ENCODE measurements around the gene TNFSF9. TPM values are rescaled to one million over a fixed set of nuclear protein-coding genes. Genes with fewer than 3 reads are reported as not detected.
"Not testable (repeated sequence)": the region's sequence is repeated elsewhere in the genome, so short reads cannot be mapped to it uniquely, and the experiment has no call there.

TNFSF9 gene
- polyA plus RNA-seq, 4 donors = 0.17 to 0.53 (median 0.35) TPM

DNA sequence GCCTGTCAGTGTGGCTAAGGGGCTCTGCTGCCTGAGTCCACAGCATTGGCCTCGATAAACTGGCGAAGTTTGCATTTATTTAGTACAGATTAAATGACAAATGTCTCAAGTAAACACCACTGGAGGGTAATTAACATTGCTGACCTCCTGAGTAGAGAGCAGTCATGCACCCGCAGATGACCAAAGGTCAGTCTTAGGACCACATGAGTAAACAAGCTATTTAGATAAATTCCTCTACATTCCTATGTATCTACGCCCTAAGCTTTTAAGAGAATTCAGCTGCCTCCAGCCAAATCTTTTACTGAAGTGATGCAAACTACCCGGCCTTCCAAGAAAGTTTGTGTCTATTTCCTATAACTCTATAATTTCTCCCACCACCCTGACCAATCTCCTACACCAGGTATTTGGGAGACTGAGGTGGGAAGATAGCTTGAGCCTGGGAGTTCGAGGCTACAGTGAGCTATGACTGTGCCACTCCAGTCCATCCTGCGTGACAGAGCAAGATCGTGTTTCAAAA lies 37.2 kb downstream of the TNFSF9 start:
- DNase-seq (ENCODE audit: low read depth in 4 of 4, low spot score in 3 of 4) = no peak

- DNase-seq (ENCODE audit: low read depth in 4 of 4, low spot score in 3 of 4) = no peak
Observed at GRCh38 chr19:6568816-6569215, 38.0 kb downstream of the TNFSF9 start.

GRCh38 chr19:6570764-6571163 lies 39.9 kb downstream of the TNFSF9 start:
- no peak for DNase-seq (ENCODE audit: low read depth in 4 of 4, low spot score in 3 of 4)

- no peak for DNase-seq (ENCODE audit: low read depth in 4 of 4, low spot score in 3 of 4)
Observed at GRCh38 chr19:6571167-6571566, 40.3 kb downstream of the TNFSF9 start.

DNA sequence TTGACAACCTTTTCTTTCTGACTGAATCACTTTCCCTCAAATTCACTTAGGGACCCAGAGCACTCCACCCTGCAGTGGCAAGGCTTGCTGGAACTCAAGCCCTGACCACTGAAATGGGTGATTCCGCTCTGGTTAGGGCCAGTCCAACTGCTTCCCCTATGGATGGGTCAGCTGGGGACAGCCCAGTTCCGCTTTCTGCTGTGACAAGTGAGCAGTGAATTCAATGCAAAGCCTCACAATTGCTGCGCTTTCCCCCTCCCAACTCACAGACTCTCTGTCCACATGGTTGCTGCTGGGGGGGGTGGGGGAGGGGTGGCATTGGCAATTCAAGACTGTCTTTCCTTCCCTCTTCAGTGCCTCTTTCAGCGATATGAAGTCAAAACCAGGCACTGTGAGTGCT lies 41.4 kb downstream of the TNFSF9 start:
- DNase-seq (ENCODE audit: low read depth in 4 of 4, low spot score in 3 of 4) = no peak

DNA sequence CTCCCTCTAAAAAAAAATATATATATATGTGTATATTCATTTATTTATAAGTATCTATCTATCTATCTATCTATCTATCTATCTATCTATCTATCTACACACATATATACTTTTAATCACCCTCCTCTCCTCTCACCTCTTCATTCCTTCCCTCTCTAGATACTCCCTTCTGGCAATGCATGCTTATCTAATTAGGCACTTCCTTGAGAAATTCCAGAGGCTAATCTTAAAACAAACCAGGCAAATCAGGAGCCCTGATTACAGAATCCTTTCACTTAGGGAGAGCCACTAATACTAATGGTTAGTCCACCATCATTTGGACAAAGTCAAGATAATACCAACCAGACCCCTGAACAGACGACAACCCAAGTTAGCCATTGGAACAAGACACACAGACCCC lies 42.5 kb downstream of the TNFSF9 start:
- DNase-seq (ENCODE audit: low read depth in 4 of 4, low spot score in 3 of 4) = no peak

DNA sequence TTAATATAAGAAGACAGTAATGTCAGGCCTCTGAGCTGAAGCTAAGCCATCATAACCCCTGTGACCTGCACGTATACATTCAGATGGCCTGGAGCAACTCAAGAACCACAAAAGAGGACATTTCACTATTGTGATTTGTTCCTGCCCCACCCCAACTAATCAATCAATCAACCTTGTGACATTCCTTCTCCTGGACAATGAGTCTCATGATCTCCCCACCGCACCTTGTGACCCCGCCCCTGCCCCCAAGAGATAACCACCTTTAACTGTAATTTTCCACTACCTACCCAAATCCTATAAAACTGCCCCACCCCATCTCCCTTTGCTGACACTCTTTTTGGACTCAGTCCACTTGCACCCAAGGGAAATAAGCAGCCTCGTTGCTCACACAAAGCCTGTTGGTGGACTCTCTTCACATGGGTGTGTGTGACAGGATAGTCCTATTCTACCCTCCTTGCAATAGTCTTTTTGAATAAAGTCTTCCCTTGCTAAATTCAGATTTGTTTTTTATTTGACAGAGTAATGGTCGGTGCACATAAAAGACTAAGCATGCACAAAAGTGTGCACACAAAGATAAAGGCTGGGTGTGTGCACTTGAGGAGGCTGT lies 46.1 kb downstream of the TNFSF9 start:
- DNase-seq (ENCODE audit: low read depth in 4 of 4, low spot score in 3 of 4) = no peak

GRCh38 chr19:6577476-6578125 lies 46.8 kb downstream of the TNFSF9 start:
- no peak for DNase-seq (ENCODE audit: low read depth in 4 of 4, low spot score in 3 of 4)

DNA sequence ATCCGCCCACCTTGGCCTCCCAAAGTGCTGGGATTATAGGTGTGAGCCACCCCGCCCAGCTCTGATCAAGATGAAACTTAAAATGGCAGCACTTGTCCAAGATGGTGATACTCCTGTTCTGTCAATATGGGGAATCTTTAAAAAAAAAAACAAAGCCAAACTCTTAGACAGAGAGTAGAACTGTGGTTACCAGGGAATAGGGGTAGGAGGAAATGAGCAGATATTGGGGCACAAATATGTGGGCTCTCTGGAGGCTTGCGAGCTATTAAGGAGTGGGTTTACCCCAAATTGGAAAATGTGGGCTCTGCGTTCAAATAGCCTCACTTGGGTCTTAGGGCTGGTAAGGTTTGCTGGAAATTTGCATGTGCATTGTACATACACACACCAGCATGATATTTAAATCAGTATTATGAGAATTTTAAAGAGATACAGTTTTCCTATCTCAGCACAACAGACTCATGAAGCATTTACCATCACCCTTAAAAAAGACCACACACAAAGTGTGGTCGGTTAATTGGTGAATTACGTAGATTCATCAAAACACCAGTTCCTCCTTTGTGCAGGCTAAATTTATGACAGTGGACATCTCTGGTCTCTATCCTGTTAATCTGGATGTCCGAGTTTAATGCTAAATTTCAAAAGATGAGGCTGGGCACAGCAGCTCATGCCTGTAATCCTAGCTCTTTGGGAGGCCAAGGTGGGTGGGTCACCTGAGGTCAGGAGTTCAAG lies 48.8 kb downstream of the TNFSF9 start:
- no peak for DNase-seq (ENCODE audit: low read depth in 4 of 4, low spot score in 3 of 4)

GRCh38 chr19:6580313-6580712 lies 49.5 kb downstream of the TNFSF9 start:
- DNase-seq (ENCODE audit: low read depth in 4 of 4, low spot score in 3 of 4) = no peak

DNA sequence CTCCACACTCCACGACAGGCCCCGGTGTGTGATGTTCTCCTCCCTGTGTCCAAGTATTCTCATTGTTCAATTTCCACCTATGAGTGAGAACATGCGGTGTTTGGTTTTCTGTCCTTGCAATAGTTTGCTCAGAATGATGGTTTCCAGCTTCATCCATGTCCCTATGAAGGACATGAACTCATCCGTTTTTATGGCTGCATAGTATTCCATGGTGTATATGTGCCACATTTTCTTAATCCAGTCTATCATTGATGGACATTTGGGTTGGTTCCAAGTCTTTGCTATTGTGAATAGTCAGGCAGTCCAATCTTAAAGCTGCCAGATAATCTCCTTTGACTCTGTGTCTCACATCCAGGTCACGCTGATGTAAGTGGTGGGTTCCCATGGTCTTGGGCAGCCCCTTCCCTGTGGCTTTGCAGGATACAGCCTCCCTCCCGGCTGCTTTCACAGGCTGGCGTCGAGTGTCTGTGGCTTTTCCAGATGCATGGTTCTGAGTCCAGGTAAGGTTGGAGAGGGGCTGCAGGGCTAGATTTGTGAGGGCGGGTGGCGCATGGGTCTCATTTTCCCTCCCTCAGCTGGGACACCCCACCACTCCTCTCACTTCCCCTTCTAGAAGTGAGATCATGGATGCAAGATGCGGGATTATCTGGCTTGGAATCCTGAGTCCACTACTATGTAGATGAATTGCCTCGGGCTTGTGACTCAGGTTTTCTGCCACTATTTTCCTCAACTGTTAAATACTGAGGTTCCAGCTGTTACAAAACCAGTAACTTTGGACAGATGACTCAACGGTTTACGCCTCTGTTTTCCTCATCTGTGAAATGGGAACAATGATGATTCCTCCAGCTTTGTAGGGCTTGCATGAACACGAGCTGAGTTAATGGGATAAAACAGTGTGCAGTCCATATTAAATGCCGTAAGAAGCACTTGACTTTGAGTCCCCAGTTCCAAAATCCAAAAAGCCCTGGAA lies 52.0 kb downstream of the TNFSF9 start:
- DNase-seq (ENCODE audit: low read depth in 4 of 4, low spot score in 3 of 4) = not testable (repeated sequence)

Other genes starting within 250 kb of the TNFSF9 start
- under 1 TPM in 2 of 4 donors, not detected in 2; 0.14 to 0.18 TPM for gene ACER1, start 197.4 kb upstream of the TNFSF9 start, polyA plus RNA-seq (ENCODE audit: insufficient read length in 4 of 4)
- 10 to 100 TPM; 57.8 to 77.1 (median 63.4) TPM for gene CLPP, start 169.5 kb upstream of the TNFSF9 start, polyA plus RNA-seq (ENCODE audit: insufficient read length in 4 of 4)
- gene ALKBH7, start 158.2 kb upstream of the TNFSF9 start, polyA plus RNA-seq (ENCODE audit: insufficient read length in 4 of 4) = 100 to 1,000 TPM in 1 of 4 donors, 10 to 100 TPM in 3; 41.7 to 107 (median 53.5) TPM
- 1 to 10 TPM; 2.2 to 2.9 (median 2.6) TPM for gene PSPN, start 155.1 kb upstream of the TNFSF9 start, polyA plus RNA-seq (ENCODE audit: insufficient read length in 4 of 4)
- gene GTF2F1, start 137.9 kb upstream of the TNFSF9 start, polyA plus RNA-seq (ENCODE audit: insufficient read length in 4 of 4) = 100 to 1,000 TPM in 1 of 4 donors, 10 to 100 TPM in 3; 85.2 to 111 (median 90.7) TPM
- gene KHSRP, start 106.2 kb upstream of the TNFSF9 start, polyA plus RNA-seq (ENCODE audit: insufficient read length in 4 of 4) = 100 to 1,000 TPM; 283 to 338 (median 293) TPM
- gene SLC25A41, start 97.3 kb upstream of the TNFSF9 start, polyA plus RNA-seq (ENCODE audit: insufficient read length in 4 of 4) = under 1 TPM; 0.30 to 0.93 (median 0.37) TPM
- gene SLC25A23, start 71.2 kb upstream of the TNFSF9 start, polyA plus RNA-seq (ENCODE audit: insufficient read length in 4 of 4) = 10 to 100 TPM; 72.6 to 90.6 (median 74.8) TPM
- 10 to 100 TPM; 30.9 to 43.0 (median 31.3) TPM for gene CRB3, start 66.8 kb upstream of the TNFSF9 start, polyA plus RNA-seq (ENCODE audit: insufficient read length in 4 of 4)
- 10 to 100 TPM; 37.5 to 43.4 (median 39.3) TPM for gene DENND1C, start 49.2 kb upstream of the TNFSF9 start, polyA plus RNA-seq (ENCODE audit: insufficient read length in 4 of 4)
- gene TUBB4A, start 28.7 kb upstream of the TNFSF9 start, polyA plus RNA-seq (ENCODE audit: insufficient read length in 4 of 4) = 10 to 100 TPM; 30.5 to 46.4 (median 35.2) TPM
- under 1 TPM in 1 of 4 donors, not detected in 3; 0.18 TPM for gene CD70, start 60.1 kb downstream of the TNFSF9 start, polyA plus RNA-seq (ENCODE audit: insufficient read length in 4 of 4)
- gene TNFSF14, start 139.1 kb downstream of the TNFSF9 start, polyA plus RNA-seq (ENCODE audit: insufficient read length in 4 of 4) = under 1 TPM; 0.06 to 0.07 (median 0.06) TPM
- gene C3, start 189.6 kb downstream of the TNFSF9 start, polyA plus RNA-seq (ENCODE audit: insufficient read length in 4 of 4) = 10 to 100 TPM; 21.4 to 24.9 (median 21.9) TPM
- 10 to 100 TPM; 68.3 to 75.0 (median 71.2) TPM for gene GPR108, start 206.6 kb downstream of the TNFSF9 start, polyA plus RNA-seq (ENCODE audit: insufficient read length in 4 of 4)
- gene TRIP10, start 208.7 kb downstream of the TNFSF9 start, polyA plus RNA-seq (ENCODE audit: insufficient read length in 4 of 4) = 10 to 100 TPM; 46.3 to 64.1 (median 57.8) TPM
- gene SH2D3A, start 236.4 kb downstream of the TNFSF9 start, polyA plus RNA-seq (ENCODE audit: insufficient read length in 4 of 4) = 1 to 10 TPM; 6.2 to 9.8 (median 7.3) TPM
- 1 to 10 TPM; 1.2 to 1.7 (median 1.4) TPM for gene VAV1, start 241.7 kb downstream of the TNFSF9 start, polyA plus RNA-seq (ENCODE audit: insufficient read length in 4 of 4)

Measured in right renal pelvis (tissue), 4 donors.